GM23338 (cell line): ENCODE measurements around the gene SETSIP. TPM values are rescaled to one million over a fixed set of nuclear protein-coding genes. Genes with fewer than 3 reads are reported as not detected.

ENCODE experiments used
- ATAC-seq: fragments of 200-7000 bp; cut with Tn5 transposase; 3 replicates; pipeline ENCODE4 v1.9.1; 2020
- DNase-seq: peaks from one replicate; pipeline ENCODE4 v3.0.0-alpha.2; 2015; ENCODE audit warnings: low spot score
- H2AFZ ChIP-seq: fragments of 200-600 bp; sonication (generic); 2 replicates; pipeline ENCODE4 v1.8.0; 2016; ENCODE audit warnings: antibody characterized with exemption, mild to moderate bottlenecking, moderate library complexity
- H3F3A ChIP-seq: fragments of 200-600 bp; sonication (generic); replicated peaks from 2 replicates; pipeline ENCODE4 v1.8.0; 2017; ENCODE audit warnings: antibody characterized with exemption, mixed run types, low read depth
- H3K27ac ChIP-seq: fragments of 200-600 bp; sonication (generic); 2 replicates; pipeline ENCODE4 v1.6.1; 2016; ENCODE audit warnings: low read depth
- H3K27me3 ChIP-seq: fragments of 200-600 bp; sonication (generic); 2 replicates; pipeline ENCODE4 v1.8.0; 2016; ENCODE audit warnings: mild to moderate bottlenecking, mixed run types, moderate library complexity; ENCODE audit not compliant: insufficient read depth
- H3K36me3 ChIP-seq: fragments of 200-600 bp; sonication (generic); 2 replicates; pipeline ENCODE4 v1.8.0; 2016; ENCODE audit warnings: mild to moderate bottlenecking; ENCODE audit not compliant: insufficient read depth
- H3K4me1 ChIP-seq: fragments of 200-600 bp; sonication (generic); 2 replicates; pipeline ENCODE4 v1.8.0; 2016; ENCODE audit warnings: mild to moderate bottlenecking, moderate library complexity; ENCODE audit not compliant: insufficient read depth
- H3K4me2 ChIP-seq: fragments of 200-600 bp; sonication (generic); 2 replicates; pipeline ENCODE4 v1.7.1; 2017; ENCODE audit warnings: mixed run types
- H3K4me3 ChIP-seq: fragments of 200-600 bp; sonication (generic); 2 replicates; pipeline ENCODE4 v1.6.1; 2016; ENCODE audit warnings: mixed run types
- H3K79me2 ChIP-seq: fragments of 200-600 bp; sonication (generic); replicated peaks from 2 replicates; pipeline ENCODE4 v1.8.0; 2017; ENCODE audit warnings: mild to moderate bottlenecking; ENCODE audit not compliant: insufficient read depth
- H3K9me2 ChIP-seq: fragments of 200-600 bp; sonication (generic); 2 replicates; pipeline ENCODE4 v1.8.0; 2017; ENCODE audit not compliant: insufficient read depth
- H4K20me1 ChIP-seq: fragments of 200-600 bp; sonication (generic); replicated peaks from 2 replicates; pipeline ENCODE4 v1.8.0; 2017; ENCODE audit warnings: mild to moderate bottlenecking; ENCODE audit not compliant: insufficient read depth
- H3K27ac Mint-ChIP-seq: 2 replicates; pipeline ENCODE4 v1.8.0; 2020; ENCODE audit warnings: inconsistent platforms, mild to moderate bottlenecking, moderate library complexity, mixed read lengths
- H3K27me3 Mint-ChIP-seq: 3 replicates; pipeline ENCODE4 v1.8.0; 2022; ENCODE audit warnings: low read depth, mild to moderate bottlenecking, moderate library complexity, mixed read lengths, inconsistent platforms; ENCODE audit not compliant: insufficient read depth, poor library complexity
- H3K36me3 Mint-ChIP-seq: 3 replicates; pipeline ENCODE4 v1.8.0; 2021; ENCODE audit warnings: low read depth, mild to moderate bottlenecking, inconsistent platforms, moderate library complexity, mixed read lengths
- H3K4me1 Mint-ChIP-seq: 3 replicates; pipeline ENCODE4 v1.8.0; 2020; ENCODE audit warnings: mild to moderate bottlenecking, inconsistent platforms, mixed read lengths
- H3K4me3 Mint-ChIP-seq: 3 replicates; pipeline ENCODE4 v1.8.0; 2021; ENCODE audit warnings: moderate library complexity, mild to moderate bottlenecking, inconsistent platforms, mixed read lengths
- H3K9me3 Mint-ChIP-seq: 3 replicates; pipeline ENCODE4 v1.8.0; 2020; ENCODE audit warnings: moderate library complexity, mild to moderate bottlenecking, inconsistent platforms, mixed read lengths
- EZH2 ChIP-seq: fragments of 200-600 bp; sonication (generic); IDR thresholded peaks from one replicate; pipeline ENCODE4 v1.8.0; 2017; ENCODE audit warnings: antibody characterized with exemption, mild to moderate bottlenecking, low read depth; ENCODE audit not compliant: unreplicated experiment
- EZH2phosphoT487 ChIP-seq: fragments of 200-600 bp; sonication (generic); IDR thresholded peaks from one replicate; pipeline ENCODE4 v1.8.1; 2018; ENCODE audit warnings: antibody characterized with exemption; ENCODE audit not compliant: unreplicated experiment
- JUNB ChIP-seq: IDR thresholded peaks from one replicate; pipeline ENCODE4 v1.6.1; 2016; ENCODE audit warnings: antibody characterized with exemption; ENCODE audit not compliant: unreplicated experiment
- NANOG ChIP-seq: IDR thresholded peaks from 2 replicates; pipeline ENCODE4 v1.6.1; 2016; ENCODE audit warnings: antibody characterized with exemption, borderline replicate concordance
- POLR2AphosphoS5 ChIP-seq: IDR thresholded peaks from 2 replicates; pipeline ENCODE4 v1.6.1; 2016; ENCODE audit warnings: antibody characterized with exemption, low read depth
- STAT1 ChIP-seq: IDR thresholded peaks from one replicate; pipeline ENCODE4 v1.6.1; 2016; ENCODE audit warnings: antibody characterized with exemption; ENCODE audit not compliant: unreplicated experiment
- ZNF114 ChIP-seq: fragments of 250-450 bp; sonication (Bioruptor Pico); IDR thresholded peaks from 2 replicates; pipeline ENCODE4 v1.5.0; 2020; ENCODE audit warnings: mild to moderate bottlenecking, moderate library complexity
- ZNF331 ChIP-seq: fragments of 250-450 bp; sonication (Bioruptor Pico); IDR thresholded peaks from 2 replicates; pipeline ENCODE4 v1.5.0; 2020; ENCODE audit warnings: low read depth, mild to moderate bottlenecking, moderate library complexity
- polyA plus RNA-seq: library from polyadenylated mRNA; unstranded; fragments of >200 nt; fragmentation: Nextera tagmentation; extraction: Ambion mirVana; gene quantifications from 2 replicates; pipeline ENCODE4 v1.2.1, GENCODE V29; 2016
- total RNA-seq: library from RNA; depleted of rRNA; stranded (reverse); fragments of >200 nt; shearing (Covaris generic); gene quantifications from 2 replicates; pipeline ENCODE4 v1.2.3, GENCODE V29; 2014
- TF ChIP-seq, protein P1 (sequence below): IDR thresholded peaks from one replicate; pipeline ENCODE4 v1.6.1; 2018; ENCODE audit warnings: antibody characterized with exemption; ENCODE audit not compliant: unreplicated experiment
- TF ChIP-seq, protein P2 (sequence below), 2 experiments: fragments of 200-600 bp in 1 of 2; sonication (generic) in 1 of 2; conservative IDR thresholded peaks; 2 replicates each; pipeline versions ENCODE4 v1.5.1 to v1.6.1; 2016 to 2017; ENCODE audit warnings: antibody characterized with exemption in 2 of 2, low read depth in 2 of 2, mild to moderate bottlenecking in 2 of 2, moderate library complexity in 1 of 2
- TF ChIP-seq, protein P3 (sequence below): fragments of 250-450 bp; sonication (Bioruptor Pico); IDR thresholded peaks from 2 replicates; pipeline ENCODE4 v1.5.0; 2020; ENCODE audit warnings: mild to moderate bottlenecking, moderate library complexity

Gene SETSIP
- total and polyA plus RNA-seq, 2 experiments from 2014 or later = 0.92 to 0.94 TPM

DNA sequence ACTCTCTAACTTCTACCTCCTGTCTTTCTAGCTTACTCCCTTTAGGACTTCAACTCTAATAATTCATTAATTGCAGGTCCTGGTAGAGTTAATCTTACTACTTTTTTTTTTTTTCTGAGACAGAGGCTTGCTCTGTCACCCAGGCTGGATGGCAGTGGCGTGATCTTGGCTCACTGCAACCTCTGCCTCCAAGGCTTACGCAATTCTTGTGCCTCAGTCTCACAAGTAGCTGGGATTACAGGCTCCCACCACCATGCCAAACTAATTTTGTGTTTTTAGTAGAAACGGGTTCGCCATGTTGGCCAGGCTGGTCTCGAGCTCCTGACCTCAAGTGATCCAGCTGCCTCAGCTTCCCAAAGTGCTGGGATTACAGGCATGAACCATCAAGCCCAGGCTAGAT is 20.7 kb upstream of the SETSIP start (continued):
- TF ChIP-seq, protein P1, sequence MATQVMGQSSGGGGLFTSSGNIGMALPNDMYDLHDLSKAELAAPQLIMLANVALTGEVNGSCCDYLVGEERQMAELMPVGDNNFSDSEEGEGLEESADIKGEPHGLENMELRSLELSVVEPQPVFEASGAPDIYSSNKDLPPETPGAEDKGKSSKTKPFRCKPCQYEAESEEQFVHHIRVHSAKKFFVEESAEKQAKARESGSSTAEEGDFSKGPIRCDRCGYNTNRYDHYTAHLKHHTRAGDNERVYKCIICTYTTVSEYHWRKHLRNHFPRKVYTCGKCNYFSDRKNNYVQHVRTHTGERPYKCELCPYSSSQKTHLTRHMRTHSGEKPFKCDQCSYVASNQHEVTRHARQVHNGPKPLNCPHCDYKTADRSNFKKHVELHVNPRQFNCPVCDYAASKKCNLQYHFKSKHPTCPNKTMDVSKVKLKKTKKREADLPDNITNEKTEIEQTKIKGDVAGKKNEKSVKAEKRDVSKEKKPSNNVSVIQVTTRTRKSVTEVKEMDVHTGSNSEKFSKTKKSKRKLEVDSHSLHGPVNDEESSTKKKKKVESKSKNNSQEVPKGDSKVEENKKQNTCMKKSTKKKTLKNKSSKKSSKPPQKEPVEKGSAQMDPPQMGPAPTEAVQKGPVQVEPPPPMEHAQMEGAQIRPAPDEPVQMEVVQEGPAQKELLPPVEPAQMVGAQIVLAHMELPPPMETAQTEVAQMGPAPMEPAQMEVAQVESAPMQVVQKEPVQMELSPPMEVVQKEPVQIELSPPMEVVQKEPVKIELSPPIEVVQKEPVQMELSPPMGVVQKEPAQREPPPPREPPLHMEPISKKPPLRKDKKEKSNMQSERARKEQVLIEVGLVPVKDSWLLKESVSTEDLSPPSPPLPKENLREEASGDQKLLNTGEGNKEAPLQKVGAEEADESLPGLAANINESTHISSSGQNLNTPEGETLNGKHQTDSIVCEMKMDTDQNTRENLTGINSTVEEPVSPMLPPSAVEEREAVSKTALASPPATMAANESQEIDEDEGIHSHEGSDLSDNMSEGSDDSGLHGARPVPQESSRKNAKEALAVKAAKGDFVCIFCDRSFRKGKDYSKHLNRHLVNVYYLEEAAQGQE = no peak
- TF ChIP-seq EZH2phosphoT487 (no peak), ZNF114 (CRISPR knock-in tag) (no peak)
- TF ChIP-seq, protein P2, sequence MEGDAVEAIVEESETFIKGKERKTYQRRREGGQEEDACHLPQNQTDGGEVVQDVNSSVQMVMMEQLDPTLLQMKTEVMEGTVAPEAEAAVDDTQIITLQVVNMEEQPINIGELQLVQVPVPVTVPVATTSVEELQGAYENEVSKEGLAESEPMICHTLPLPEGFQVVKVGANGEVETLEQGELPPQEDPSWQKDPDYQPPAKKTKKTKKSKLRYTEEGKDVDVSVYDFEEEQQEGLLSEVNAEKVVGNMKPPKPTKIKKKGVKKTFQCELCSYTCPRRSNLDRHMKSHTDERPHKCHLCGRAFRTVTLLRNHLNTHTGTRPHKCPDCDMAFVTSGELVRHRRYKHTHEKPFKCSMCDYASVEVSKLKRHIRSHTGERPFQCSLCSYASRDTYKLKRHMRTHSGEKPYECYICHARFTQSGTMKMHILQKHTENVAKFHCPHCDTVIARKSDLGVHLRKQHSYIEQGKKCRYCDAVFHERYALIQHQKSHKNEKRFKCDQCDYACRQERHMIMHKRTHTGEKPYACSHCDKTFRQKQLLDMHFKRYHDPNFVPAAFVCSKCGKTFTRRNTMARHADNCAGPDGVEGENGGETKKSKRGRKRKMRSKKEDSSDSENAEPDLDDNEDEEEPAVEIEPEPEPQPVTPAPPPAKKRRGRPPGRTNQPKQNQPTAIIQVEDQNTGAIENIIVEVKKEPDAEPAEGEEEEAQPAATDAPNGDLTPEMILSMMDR (conservative IDR thresholded peaks at IDR 0.05; ENCODE audit: low read depth in 2 of 2) = no peak

DNA sequence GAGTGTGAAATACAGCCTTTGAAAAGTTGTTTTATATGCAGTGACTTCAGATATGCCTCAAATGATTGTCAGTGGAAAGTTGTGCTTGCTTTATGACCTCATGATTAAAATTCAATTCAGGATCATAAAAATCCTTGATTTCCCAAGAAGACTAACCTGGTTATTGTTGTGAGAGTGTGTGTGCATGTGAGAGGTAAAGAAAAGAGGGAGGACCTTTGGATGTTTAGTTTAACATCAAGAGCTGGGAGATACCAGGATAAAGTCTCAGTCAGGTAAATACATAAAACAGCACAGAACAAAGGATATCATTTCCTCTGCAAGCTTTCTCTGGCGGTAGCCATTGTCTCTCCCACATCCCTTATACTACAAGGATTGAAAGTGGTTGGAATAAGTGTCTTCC is 19.4 kb upstream of the SETSIP start:
- Histone ChIP-seq H3K4me1 (no peaks in the 10 kb centered on the region), H4K20me1 (no peaks in the 10 kb centered on the region; the same call in 1 of the 2 replicates), H3F3A (no peaks in the 10 kb centered on the region), H3K27ac (no peak overlapping the region), H3K4me2 (no peak overlapping the region), H3K27me3 (no peaks in the 10 kb centered on the region), H3K4me3 (no peak overlapping the region), H2AFZ (no peak overlapping the region), H3K79me2 (no peaks in the 10 kb centered on the region), H3K9me2 (no peaks in the 10 kb centered on the region), H3K36me3 (no peaks in the 10 kb centered on the region)
- H3K27me3 Mint-ChIP-seq = peaks cover 2% of the 10 kb centered on the region
- ATAC-seq (no peak), DNase-seq (peak; percentile 3)
- H3K4me1 Mint-ChIP-seq = peaks cover 2% of the 10 kb centered on the region
- no peak overlapping the region for H3K27ac Mint-ChIP-seq
- peaks cover 3% of the 10 kb centered on the region; the same call in 2 of the 3 replicates for H3K36me3 Mint-ChIP-seq
- no peaks in the 10 kb centered on the region for H3K9me3 Mint-ChIP-seq
- no peak overlapping the region for H3K4me3 Mint-ChIP-seq
- no peak for TF ChIP-seq ZNF331 (CRISPR knock-in tag)
- no peak for TF ChIP-seq EZH2
- TF ChIP-seq, protein P3, sequence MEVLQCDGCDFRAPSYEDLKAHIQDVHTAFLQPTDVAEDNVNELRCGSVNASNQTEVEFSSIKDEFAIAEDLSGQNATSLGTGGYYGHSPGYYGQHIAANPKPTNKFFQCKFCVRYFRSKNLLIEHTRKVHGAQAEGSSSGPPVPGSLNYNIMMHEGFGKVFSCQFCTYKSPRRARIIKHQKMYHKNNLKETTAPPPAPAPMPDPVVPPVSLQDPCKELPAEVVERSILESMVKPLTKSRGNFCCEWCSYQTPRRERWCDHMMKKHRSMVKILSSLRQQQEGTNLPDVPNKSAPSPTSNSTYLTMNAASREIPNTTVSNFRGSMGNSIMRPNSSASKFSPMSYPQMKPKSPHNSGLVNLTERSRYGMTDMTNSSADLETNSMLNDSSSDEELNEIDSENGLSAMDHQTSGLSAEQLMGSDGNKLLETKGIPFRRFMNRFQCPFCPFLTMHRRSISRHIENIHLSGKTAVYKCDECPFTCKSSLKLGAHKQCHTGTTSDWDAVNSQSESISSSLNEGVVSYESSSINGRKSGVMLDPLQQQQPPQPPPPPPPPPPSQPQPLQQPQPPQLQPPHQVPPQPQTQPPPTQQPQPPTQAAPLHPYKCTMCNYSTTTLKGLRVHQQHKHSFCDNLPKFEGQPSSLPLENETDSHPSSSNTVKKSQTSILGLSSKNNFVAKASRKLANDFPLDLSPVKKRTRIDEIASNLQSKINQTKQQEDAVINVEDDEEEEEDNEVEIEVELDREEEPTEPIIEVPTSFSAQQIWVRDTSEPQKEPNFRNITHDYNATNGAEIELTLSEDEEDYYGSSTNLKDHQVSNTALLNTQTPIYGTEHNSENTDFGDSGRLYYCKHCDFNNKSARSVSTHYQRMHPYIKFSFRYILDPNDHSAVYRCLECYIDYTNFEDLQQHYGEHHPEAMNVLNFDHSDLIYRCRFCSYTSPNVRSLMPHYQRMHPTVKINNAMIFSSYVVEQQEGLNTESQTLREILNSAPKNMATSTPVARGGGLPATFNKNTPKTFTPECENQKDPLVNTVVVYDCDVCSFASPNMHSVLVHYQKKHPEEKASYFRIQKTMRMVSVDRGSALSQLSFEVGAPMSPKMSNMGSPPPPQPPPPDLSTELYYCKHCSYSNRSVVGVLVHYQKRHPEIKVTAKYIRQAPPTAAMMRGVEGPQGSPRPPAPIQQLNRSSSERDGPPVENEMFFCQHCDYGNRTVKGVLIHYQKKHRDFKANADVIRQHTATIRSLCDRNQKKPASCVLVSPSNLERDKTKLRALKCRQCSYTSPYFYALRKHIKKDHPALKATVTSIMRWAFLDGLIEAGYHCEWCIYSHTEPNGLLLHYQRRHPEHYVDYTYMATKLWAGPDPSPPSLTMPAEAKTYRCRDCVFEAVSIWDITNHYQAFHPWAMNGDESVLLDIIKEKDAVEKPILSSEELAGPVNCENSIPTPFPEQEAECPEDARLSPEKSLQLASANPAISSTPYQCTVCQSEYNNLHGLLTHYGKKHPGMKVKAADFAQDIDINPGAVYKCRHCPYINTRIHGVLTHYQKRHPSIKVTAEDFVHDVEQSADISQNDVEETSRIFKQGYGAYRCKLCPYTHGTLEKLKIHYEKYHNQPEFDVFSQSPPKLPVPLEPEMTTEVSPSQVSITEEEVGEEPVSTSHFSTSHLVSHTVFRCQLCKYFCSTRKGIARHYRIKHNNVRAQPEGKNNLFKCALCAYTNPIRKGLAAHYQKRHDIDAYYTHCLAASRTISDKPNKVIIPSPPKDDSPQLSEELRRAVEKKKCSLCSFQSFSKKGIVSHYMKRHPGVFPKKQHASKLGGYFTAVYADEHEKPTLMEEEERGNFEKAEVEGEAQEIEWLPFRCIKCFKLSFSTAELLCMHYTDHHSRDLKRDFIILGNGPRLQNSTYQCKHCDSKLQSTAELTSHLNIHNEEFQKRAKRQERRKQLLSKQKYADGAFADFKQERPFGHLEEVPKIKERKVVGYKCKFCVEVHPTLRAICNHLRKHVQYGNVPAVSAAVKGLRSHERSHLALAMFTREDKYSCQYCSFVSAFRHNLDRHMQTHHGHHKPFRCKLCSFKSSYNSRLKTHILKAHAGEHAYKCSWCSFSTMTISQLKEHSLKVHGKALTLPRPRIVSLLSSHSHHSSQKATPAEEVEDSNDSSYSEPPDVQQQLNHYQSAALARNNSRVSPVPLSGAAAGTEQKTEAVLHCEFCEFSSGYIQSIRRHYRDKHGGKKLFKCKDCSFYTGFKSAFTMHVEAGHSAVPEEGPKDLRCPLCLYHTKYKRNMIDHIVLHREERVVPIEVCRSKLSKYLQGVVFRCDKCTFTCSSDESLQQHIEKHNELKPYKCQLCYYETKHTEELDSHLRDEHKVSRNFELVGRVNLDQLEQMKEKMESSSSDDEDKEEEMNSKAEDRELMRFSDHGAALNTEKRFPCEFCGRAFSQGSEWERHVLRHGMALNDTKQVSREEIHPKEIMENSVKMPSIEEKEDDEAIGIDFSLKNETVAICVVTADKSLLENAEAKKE (CRISPR knock-in tag) = no peak
- TF ChIP-seq NANOG = no peak
- no peak for TF ChIP-seq POLR2AphosphoS5
- TF ChIP-seq JUNB = no peak
- no peak for TF ChIP-seq EZH2phosphoT487
- no peak for TF ChIP-seq STAT1
